Trophoblast cell (in vitro differentiated cells and primary cell): Measurements from ENCODE around the gene BAHD1.

Experiments used
- DNase-seq, 2 donors: peaks; one replicate each; pipeline ENCODE4 v3.0.0-alpha.2; 2016
- H2AFZ ChIP-seq: 2 replicates; pipeline ENCODE4 v1.6.1; 2013; ENCODE audit warnings: low read length, moderate library complexity, mild to moderate bottlenecking; ENCODE audit not compliant: insufficient read depth, poor library complexity
- H2AK5ac ChIP-seq: 2 replicates; pipeline ENCODE4 v1.6.1; 2013; ENCODE audit warnings: mild to moderate bottlenecking, low read length
- H2BK120ac ChIP-seq: 2 replicates; pipeline ENCODE4 v1.6.1; 2013; ENCODE audit warnings: low read length, mild to moderate bottlenecking, moderate library complexity; ENCODE audit not compliant: insufficient read depth, poor library complexity
- H2BK12ac ChIP-seq: 2 replicates; pipeline ENCODE4 v1.6.1; 2013; ENCODE audit warnings: mild to moderate bottlenecking, low read length, moderate library complexity
- H2BK5ac ChIP-seq: 2 replicates; pipeline ENCODE4 v1.6.1; 2013; ENCODE audit warnings: low read length, low read depth, moderate library complexity, mild to moderate bottlenecking; ENCODE audit not compliant: poor library complexity
- H3K14ac ChIP-seq: 2 replicates; pipeline ENCODE4 v1.6.1; 2013; ENCODE audit warnings: mild to moderate bottlenecking, low read length
- H3K18ac ChIP-seq: 2 replicates; pipeline ENCODE4 v1.6.1; 2013; ENCODE audit warnings: mild to moderate bottlenecking, low read length
- H3K23ac ChIP-seq: 2 replicates; pipeline ENCODE4 v1.6.1; 2013; ENCODE audit warnings: low read length
- H3K27ac ChIP-seq: 2 replicates; pipeline ENCODE4 v1.5.1; 2013; ENCODE audit warnings: low read depth, mild to moderate bottlenecking, inconsistent platforms, low read length, moderate library complexity
- H3K27me3 ChIP-seq: 2 replicates; pipeline ENCODE4 v1.6.1; 2013; ENCODE audit warnings: inconsistent platforms, mild to moderate bottlenecking, low read length, moderate library complexity; ENCODE audit not compliant: insufficient read depth
- H3K36me3 ChIP-seq, 2 experiments: 1 replicate in 1 of 2; 2 replicates in 1 of 2; pipeline ENCODE4 v1.6.1; 2013; ENCODE audit warnings: low read length in 2 of 2, mild to moderate bottlenecking in 2 of 2, moderate library complexity in 1 of 2; ENCODE audit not compliant: insufficient read depth in 2 of 2, control insufficient read depth in 1 of 2
- H3K4ac ChIP-seq: 2 replicates; pipeline ENCODE4 v1.6.1; 2013; ENCODE audit warnings: low read depth, mild to moderate bottlenecking, low read length, moderate library complexity
- H3K4me1 ChIP-seq, 2 experiments: 1 replicate in 1 of 2; 2 replicates in 1 of 2; pipeline ENCODE4 v1.6.1; 2013; ENCODE audit warnings: low read length in 2 of 2, mild to moderate bottlenecking in 2 of 2, moderate library complexity in 1 of 2; ENCODE audit not compliant: insufficient read depth in 2 of 2, control insufficient read depth in 1 of 2
- H3K4me2 ChIP-seq: 2 replicates; pipeline ENCODE4 v1.6.1; 2013; ENCODE audit warnings: inconsistent platforms, mild to moderate bottlenecking, low read length, moderate library complexity
- H3K4me3 ChIP-seq: 2 replicates; pipeline ENCODE4 v1.5.1; 2013; ENCODE audit warnings: mild to moderate bottlenecking, low read depth, low read length, inconsistent platforms
- H3K79me1 ChIP-seq: one replicate; pipeline ENCODE4 v1.6.1; 2013; ENCODE audit warnings: low read length
- H3K79me2 ChIP-seq: 2 replicates; pipeline ENCODE4 v1.6.1; 2013; ENCODE audit warnings: low read length, mild to moderate bottlenecking; ENCODE audit not compliant: control insufficient read depth, insufficient read depth, poor library complexity
- H3K9ac ChIP-seq: 2 replicates; pipeline ENCODE4 v1.6.1; 2013; ENCODE audit warnings: mild to moderate bottlenecking, low read length
- H3K9me3 ChIP-seq: 2 replicates; pipeline ENCODE4 v1.6.1; 2013; ENCODE audit warnings: low read depth, mild to moderate bottlenecking, control low read depth, inconsistent platforms, low read length; ENCODE audit not compliant: insufficient read depth
- H4K12ac ChIP-seq: 2 replicates; pipeline ENCODE4 v1.6.1; 2013; ENCODE audit warnings: low read depth, mild to moderate bottlenecking, low read length, moderate library complexity
- H4K8ac ChIP-seq: 2 replicates; pipeline ENCODE4 v1.6.1; 2013; ENCODE audit warnings: low read depth, mild to moderate bottlenecking, low read length, moderate library complexity
- H4K91ac ChIP-seq: one replicate; pipeline ENCODE4 v1.6.1; 2013; ENCODE audit warnings: low read depth, mild to moderate bottlenecking, low read length, moderate library complexity
- WGBS: extraction: QIAGEN DNeasy Blood & Tissue Kit; methylation state at CpG from one replicate; pipeline ENCODE4 v1.1.7; 2013; ENCODE audit warnings: missing lambda C conversion rate; ENCODE audit not compliant: insufficient read length, insufficient coverage; ENCODE audit errors: extremely low coverage; 5-methylcytosine and 5-hydroxymethylcytosine counted together

BAHD1 gene

DNA sequence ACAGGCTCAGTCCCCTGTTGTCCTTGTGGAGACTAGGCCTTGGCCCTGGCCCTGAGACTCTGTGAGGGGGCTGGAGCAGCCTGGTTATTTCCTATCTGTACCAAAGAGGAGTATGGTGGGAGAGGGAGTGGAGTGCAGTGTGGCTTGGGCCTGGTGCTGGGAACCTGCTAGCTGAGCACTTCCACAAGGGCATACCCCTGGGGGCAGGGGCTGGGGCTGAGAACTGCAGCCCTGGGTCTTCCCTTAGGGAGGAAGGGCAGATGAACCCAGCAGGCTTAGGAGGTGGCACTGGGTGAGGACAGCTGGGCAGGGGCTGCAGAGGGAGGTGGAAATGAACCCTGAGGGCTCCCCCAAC lies 26.5 kb downstream of the BAHD1 start:
- Histone ChIP-seq H3K4me1 (peaks cover 15 to 32% of the 10 kb centered on the region in 2 experiments), H3K27ac (no peak overlapping the region), H2BK12ac (no peak overlapping the region), H3K4ac (no peak overlapping the region), H3K14ac (no peak overlapping the region), H3K18ac (no peak overlapping the region), H4K8ac (no peak overlapping the region), H4K12ac (no peak overlapping the region), H3K36me3 (peaks cover 28 to 44% of the 10 kb centered on the region in 2 experiments), H3K9me3 (no peaks in the 10 kb centered on the region), H4K91ac (no peak overlapping the region), H3K79me1 (peaks cover 10% of the 10 kb centered on the region), H3K9ac (no peak overlapping the region), H3K27me3 (no peaks in the 10 kb centered on the region), H3K4me2 (no peak overlapping the region), H3K23ac (no peak overlapping the region), H2AK5ac (no peak overlapping the region), H2BK5ac (no peak overlapping the region), H2BK120ac (no peak overlapping the region), H2AFZ (no peak overlapping the region), H3K79me2 (peaks cover 7% of the 10 kb centered on the region), H3K4me3 (no peak overlapping the region)
- no peak for DNase-seq

DNA sequence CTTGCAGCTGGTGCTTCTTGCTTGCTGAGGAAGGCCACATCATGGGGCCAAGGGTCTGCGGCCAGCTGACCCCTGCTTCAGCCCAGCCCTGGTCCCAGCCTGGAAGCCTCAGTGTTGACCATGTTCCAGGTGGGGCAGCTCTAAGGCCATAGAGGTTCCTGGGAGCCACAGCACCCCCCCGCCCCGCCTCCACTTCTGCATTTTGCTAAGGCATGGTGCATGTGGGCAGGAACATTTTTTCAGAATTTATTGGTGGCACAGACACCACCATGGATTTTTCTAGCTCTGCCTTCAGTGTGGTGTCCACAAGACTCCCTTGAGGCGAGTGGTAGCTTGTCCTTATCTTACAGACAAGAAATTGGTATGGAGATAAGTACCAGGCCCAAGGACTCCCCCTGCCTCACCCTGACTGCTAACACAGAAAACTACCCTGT lies 28.2 kb downstream of the BAHD1 start:
- Histone ChIP-seq H3K23ac (no peak overlapping the region), H3K18ac (no peak overlapping the region), H3K36me3 (peaks cover 24 to 35% of the 10 kb centered on the region in 2 experiments), H3K79me2 (peaks cover 7% of the 10 kb centered on the region), H2AFZ (no peak overlapping the region), H3K4ac (no peak overlapping the region), H3K9ac (no peak overlapping the region), H3K4me1 (peaks cover 15 to 35% of the 10 kb centered on the region in 2 experiments), H2BK120ac (no peak overlapping the region), H3K27me3 (no peaks in the 10 kb centered on the region), H3K9me3 (no peaks in the 10 kb centered on the region), H3K14ac (no peak overlapping the region), H3K4me3 (no peak overlapping the region), H4K12ac (no peak overlapping the region), H3K79me1 (peaks cover 10% of the 10 kb centered on the region), H2AK5ac (no peak overlapping the region), H2BK5ac (no peak overlapping the region), H2BK12ac (no peak overlapping the region), H4K8ac (no peak overlapping the region), H3K27ac (no peak overlapping the region), H3K4me2 (no peak overlapping the region), H4K91ac (no peak overlapping the region)
- DNase-seq = no peak
- no CpG with 5 or more reads among the region's 4 CpGs for WGBS

DNA sequence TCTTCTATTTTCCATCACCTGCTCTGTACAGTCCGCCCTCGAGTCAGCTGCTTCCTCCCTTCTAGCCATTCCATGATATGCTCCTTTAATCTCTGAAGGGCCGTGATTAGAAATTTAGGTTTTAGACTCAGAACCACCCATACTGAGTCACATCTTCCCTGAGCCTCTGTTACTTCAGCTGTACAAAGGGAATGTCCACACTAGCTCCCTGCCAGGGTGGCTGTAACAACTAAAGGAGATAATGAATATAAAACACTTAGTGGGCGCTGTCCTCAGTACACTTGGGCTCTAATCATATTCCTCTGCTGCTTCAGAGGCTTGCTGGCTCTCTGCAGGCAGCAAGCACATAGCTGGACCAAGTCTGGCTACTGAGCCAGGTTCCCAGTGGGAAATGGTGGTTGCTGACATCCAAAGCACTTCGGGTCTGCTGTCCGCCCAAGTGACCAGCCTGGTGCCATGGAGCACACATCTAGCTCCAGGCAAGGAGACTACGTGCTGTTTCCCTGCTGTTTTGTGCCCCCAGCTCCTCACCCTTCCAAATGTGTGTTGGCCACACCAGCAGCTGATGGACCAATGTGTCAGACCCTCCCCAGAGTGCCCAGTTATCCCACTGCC lies 29.1 kb downstream of the BAHD1 start:
- Histone ChIP-seq H4K91ac (no peak overlapping the region), H2BK12ac (no peak overlapping the region), H2BK120ac (no peak overlapping the region), H2BK5ac (no peak overlapping the region), H3K9me3 (no peaks in the 10 kb centered on the region), H3K79me2 (peaks cover 7% of the 10 kb centered on the region), H3K9ac (no peak overlapping the region), H3K79me1 (peaks cover 10% of the 10 kb centered on the region), H3K14ac (no peak overlapping the region), H4K12ac (no peak overlapping the region), H2AK5ac (no peak overlapping the region), H2AFZ (no peak overlapping the region), H3K36me3 (peaks cover 21 to 26% of the 10 kb centered on the region in 2 experiments), H4K8ac (no peak overlapping the region), H3K27ac (peak overlapping the region; percentile 76), H3K4ac (no peak overlapping the region), H3K4me3 (peak overlapping the region; percentile 1), H3K4me1 (peaks cover 13 to 27% of the 10 kb centered on the region in 2 experiments), H3K18ac (no peak overlapping the region), H3K23ac (no peak overlapping the region), H3K27me3 (no peaks in the 10 kb centered on the region), H3K4me2 (peak overlapping the region; percentile 88)
- DNase-seq = no peak
- WGBS = no CpG with 5 or more reads among the region's 7 CpGs

DNA sequence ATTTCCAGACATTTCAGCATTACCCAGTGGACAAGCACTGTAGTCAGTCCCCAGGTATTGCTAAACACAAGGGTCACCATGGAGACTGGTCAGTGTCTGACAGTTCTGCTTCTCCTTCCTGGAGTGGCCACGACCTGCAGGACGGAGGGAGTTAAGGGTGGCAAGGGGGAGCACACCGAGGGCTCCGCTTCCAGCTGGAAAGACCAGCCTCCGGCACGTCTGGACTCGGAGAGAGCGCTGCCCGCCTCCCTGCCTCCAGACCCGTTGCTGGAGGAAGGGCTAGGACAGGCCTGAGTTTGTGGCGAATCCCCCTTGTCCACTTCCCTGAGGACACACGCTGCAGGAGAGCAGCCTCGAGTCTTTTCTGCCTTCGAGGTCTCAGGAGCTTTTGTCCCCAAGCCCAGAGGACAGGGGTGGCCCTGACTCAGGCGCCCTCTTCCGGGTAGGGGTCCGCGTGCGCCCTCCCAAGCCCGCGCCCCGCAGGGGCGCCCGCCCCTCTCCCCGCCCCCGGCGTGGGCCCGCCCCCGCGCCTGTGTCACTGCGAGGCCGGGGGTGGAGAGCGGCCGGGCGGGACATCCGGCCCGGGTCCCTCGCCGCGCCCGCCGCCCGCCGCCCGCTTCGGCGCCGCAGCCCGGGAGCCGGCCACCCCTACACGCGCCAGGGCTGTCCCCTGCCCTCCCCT lies 29.8 kb downstream of the BAHD1 start, which contains the start of gene CHST14:
TSS of gene CHST14 (plus strand) at position 562 of the 682 bp plus-strand sequence. CDS start 230 bp downstream, outside the sequence.
- H3K27me3 ChIP-seq = no peaks in the 10 kb centered on the region
- peak within 1 kb of the TSS; percentile 42 for H2BK5ac ChIP-seq
- peak within 1 kb of the TSS; percentile 60 for H4K12ac ChIP-seq
- H3K23ac ChIP-seq = no peak within 1 kb of the TSS
- peak within 1 kb of the TSS; percentile 23 for H2BK12ac ChIP-seq
- peaks cover 17 to 20% of the 10 kb centered on the region in 2 experiments for H3K36me3 ChIP-seq
- H3K14ac ChIP-seq = peak within 1 kb of the TSS; percentile 94
- peak; percentile 75 to 81 for DNase-seq
- peak within 1 kb of the TSS; percentile 71 for H2AK5ac ChIP-seq
- H3K4ac ChIP-seq = peak within 1 kb of the TSS; percentile 57
- peak within 1 kb of the TSS; percentile 85 for H3K18ac ChIP-seq
- peaks cover 7% of the 10 kb centered on the region for H3K79me2 ChIP-seq
- no peaks in the 10 kb centered on the region for H3K9me3 ChIP-seq
- H3K4me1 ChIP-seq = peaks cover 13 to 24% of the 10 kb centered on the region in 2 experiments
- H4K91ac ChIP-seq = peak within 1 kb of the TSS; percentile 90
- H2AFZ ChIP-seq = peak within 1 kb of the TSS; percentile 56
- no CpG with 5 or more reads among the region's 52 CpGs for WGBS
- H2BK120ac ChIP-seq = peak within 1 kb of the TSS; percentile 61
- peak within 1 kb of the TSS; percentile 35 for H3K9ac ChIP-seq
- H3K4me2 ChIP-seq = peak within 1 kb of the TSS; percentile 92
- peaks cover 10% of the 10 kb centered on the region for H3K79me1 ChIP-seq
- H3K4me3 ChIP-seq = peak within 1 kb of the TSS; percentile 68
- H3K27ac ChIP-seq = peak within 1 kb of the TSS; percentile 76
- peak within 1 kb of the TSS; percentile 82 for H4K8ac ChIP-seq
